HEK293 (cell line): ENCODE measurements around the gene SRR.

Experiments used
- HOXC10 ChIP-seq: sonication (generic); formaldehyde crosslinking; IDR thresholded peaks from 2 replicates; pipeline ENCODE4 v1.8.1; 2023; ENCODE audit warnings: mild to moderate bottlenecking, missing genetic modification reagents
- KLF10 ChIP-seq: fragments of 450-650 bp; IDR thresholded peaks from 2 replicates; pipeline ENCODE4 v1.5.1; 2018; ENCODE audit warnings: missing biosample characterization, mild to moderate bottlenecking, missing genetic modification characterization
- KLF9 ChIP-seq: fragments of 450-650 bp; formaldehyde crosslinking; IDR thresholded peaks from 2 replicates; pipeline ENCODE4 v1.5.1; 2016; ENCODE audit warnings: missing biosample characterization, missing genetic modification characterization, low read depth
- MZF1 ChIP-seq: fragments of 450-650 bp; formaldehyde crosslinking; IDR thresholded peaks from 2 replicates; pipeline ENCODE4 v1.5.1; 2017; ENCODE audit warnings: missing biosample characterization, missing genetic modification characterization, borderline replicate concordance
- WT1 ChIP-seq: fragments of 450-650 bp; formaldehyde crosslinking; IDR thresholded peaks from 2 replicates; pipeline ENCODE4 v1.5.1; 2016; ENCODE audit warnings: missing biosample characterization, missing genetic modification characterization
- ZFP69B ChIP-seq: fragments of 450-650 bp; formaldehyde crosslinking; IDR thresholded peaks from 2 replicates; pipeline ENCODE4 v1.5.1; 2016; ENCODE audit warnings: missing biosample characterization, missing genetic modification characterization
- ZNF138 ChIP-seq: fragments of 450-650 bp; formaldehyde crosslinking; IDR thresholded peaks from 2 replicates; pipeline ENCODE4 v1.5.1; 2016; ENCODE audit warnings: missing biosample characterization, missing genetic modification characterization, borderline replicate concordance
- ZNF266 ChIP-seq: fragments of 450-650 bp; formaldehyde crosslinking; IDR thresholded peaks from 2 replicates; pipeline ENCODE4 v1.5.1; 2016; ENCODE audit warnings: missing biosample characterization, missing genetic modification characterization, low read depth
- ZNF341 ChIP-seq: fragments of 450-650 bp; formaldehyde crosslinking; IDR thresholded peaks from 2 replicates; pipeline ENCODE4; 2016; ENCODE audit warnings: low read depth, missing biosample characterization, missing genetic modification characterization
- ZNF560 ChIP-seq: fragments of 450-650 bp; formaldehyde crosslinking; IDR thresholded peaks from 2 replicates; pipeline ENCODE4 v1.5.1; 2017; ENCODE audit warnings: missing biosample characterization, missing genetic modification characterization, borderline replicate concordance
- ZNF701 ChIP-seq: fragments of 450-650 bp; formaldehyde crosslinking; IDR thresholded peaks from 2 replicates; pipeline ENCODE4 v1.5.1; 2016; ENCODE audit warnings: missing biosample characterization, missing genetic modification characterization
- ZNF707 ChIP-seq: fragments of 450-650 bp; formaldehyde crosslinking; IDR thresholded peaks from 2 replicates; pipeline ENCODE4 v1.5.1; 2016; ENCODE audit warnings: missing biosample characterization, missing genetic modification characterization
- ZNF76 ChIP-seq: fragments of 450-650 bp; formaldehyde crosslinking; IDR thresholded peaks from 2 replicates; pipeline ENCODE4; 2016; ENCODE audit warnings: low read depth, missing biosample characterization, missing genetic modification characterization, borderline replicate concordance
- ZNF792 ChIP-seq: fragments of 450-650 bp; formaldehyde crosslinking; IDR thresholded peaks from 2 replicates; pipeline ENCODE4 v1.5.1; 2016; ENCODE audit warnings: missing biosample characterization, missing genetic modification characterization
- TF ChIP-seq, protein P1 (sequence below): sonication (generic); formaldehyde crosslinking; IDR thresholded peaks from 2 replicates; pipeline ENCODE4 v1.8.1; 2022; ENCODE audit warnings: mild to moderate bottlenecking, moderate library complexity, missing genetic modification reagents
- TF ChIP-seq, protein P2 (sequence below): fragments of 450-650 bp; formaldehyde crosslinking; IDR thresholded peaks from 2 replicates; pipeline ENCODE4 v1.5.1; 2016; ENCODE audit warnings: missing biosample characterization, missing genetic modification characterization
- TF ChIP-seq, protein P3 (sequence below): fragments of 450-650 bp; formaldehyde crosslinking; IDR thresholded peaks from 2 replicates; pipeline ENCODE4 v1.5.1; 2016; ENCODE audit warnings: missing biosample characterization, missing genetic modification characterization, borderline replicate concordance
- TF ChIP-seq, protein P4 (sequence below): fragments of 450-650 bp; formaldehyde crosslinking; IDR thresholded peaks from 2 replicates; pipeline ENCODE4 v1.5.1; 2016; ENCODE audit warnings: missing biosample characterization, missing genetic modification characterization

SRR gene

DNA sequence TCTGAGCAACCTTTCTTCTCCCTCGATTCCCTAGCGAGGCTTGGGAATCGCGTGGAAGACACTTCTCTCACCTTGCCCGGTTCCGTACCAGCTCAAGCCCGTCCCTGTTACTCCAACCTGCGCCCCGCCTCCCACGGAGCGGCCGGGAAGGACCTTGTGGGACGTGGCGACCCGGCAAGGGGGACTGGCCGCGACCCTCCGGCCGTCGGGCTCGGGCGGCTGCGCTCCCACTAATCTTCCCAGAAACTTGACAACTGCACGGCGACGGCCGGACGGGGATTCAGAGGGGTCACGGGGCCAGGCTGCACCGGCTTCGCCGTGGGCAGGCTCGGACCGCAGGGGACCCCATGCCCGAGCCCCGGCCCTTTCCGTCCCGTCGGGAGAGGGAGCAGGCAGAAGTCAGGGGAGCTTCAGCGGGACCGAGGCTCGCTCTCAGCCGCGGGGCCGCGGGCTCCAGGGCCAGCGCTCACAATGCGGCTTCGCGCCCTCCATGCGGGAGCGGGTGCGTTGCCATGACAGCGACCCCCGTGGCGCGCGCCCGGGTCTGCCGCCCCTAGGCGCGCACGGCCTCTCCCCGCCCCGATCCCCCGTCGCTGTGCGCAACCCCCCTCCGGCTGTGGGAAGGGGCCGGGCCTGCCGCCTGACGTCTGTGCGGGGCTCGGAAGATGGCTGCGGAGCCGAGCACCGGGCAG lies 33.2 kb downstream of the SRR start, which contains the start of gene SGSM2 (continued):
- TF ChIP-seq, protein P1, sequence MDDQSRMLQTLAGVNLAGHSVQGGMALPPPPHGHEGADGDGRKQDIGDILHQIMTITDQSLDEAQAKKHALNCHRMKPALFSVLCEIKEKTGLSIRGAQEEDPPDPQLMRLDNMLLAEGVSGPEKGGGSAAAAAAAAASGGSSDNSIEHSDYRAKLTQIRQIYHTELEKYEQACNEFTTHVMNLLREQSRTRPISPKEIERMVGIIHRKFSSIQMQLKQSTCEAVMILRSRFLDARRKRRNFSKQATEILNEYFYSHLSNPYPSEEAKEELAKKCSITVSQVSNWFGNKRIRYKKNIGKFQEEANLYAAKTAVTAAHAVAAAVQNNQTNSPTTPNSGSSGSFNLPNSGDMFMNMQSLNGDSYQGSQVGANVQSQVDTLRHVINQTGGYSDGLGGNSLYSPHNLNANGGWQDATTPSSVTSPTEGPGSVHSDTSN (CRISPR knock-in tag) = no peak
- no peak for TF ChIP-seq HOXC10 (CRISPR knock-in tag)
- no peak for TF ChIP-seq ZNF792
- TF ChIP-seq WT1 = no peak
- TF ChIP-seq MZF1 (tag by site-specific recombination) = no peak
- TF ChIP-seq ZNF138 (tag by site-specific recombination) = no peak
- TF ChIP-seq ZNF701 (tag by site-specific recombination) = no peak
- TF ChIP-seq, protein P2, sequence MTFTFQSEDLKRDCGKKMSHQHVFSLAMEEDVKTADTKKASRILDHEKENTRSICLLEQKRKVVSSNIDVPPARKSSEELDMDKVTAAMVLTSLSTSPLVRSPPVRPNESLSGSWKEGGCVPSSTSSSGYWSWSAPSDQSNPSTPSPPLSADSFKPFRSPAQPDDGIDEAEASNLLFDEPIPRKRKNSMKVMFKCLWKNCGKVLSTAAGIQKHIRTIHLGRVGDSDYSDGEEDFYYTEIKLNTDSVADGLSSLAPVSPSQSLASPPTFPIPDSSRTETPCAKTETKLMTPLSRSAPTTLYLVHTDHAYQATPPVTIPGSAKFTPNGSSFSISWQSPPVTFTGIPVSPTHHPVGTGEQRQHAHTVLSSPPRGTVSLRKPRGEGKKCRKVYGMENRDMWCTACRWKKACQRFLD = 0 out of 2 replicates have a peak, but pooled peaks have one; percentile 14
- TF ChIP-seq, protein P3, sequence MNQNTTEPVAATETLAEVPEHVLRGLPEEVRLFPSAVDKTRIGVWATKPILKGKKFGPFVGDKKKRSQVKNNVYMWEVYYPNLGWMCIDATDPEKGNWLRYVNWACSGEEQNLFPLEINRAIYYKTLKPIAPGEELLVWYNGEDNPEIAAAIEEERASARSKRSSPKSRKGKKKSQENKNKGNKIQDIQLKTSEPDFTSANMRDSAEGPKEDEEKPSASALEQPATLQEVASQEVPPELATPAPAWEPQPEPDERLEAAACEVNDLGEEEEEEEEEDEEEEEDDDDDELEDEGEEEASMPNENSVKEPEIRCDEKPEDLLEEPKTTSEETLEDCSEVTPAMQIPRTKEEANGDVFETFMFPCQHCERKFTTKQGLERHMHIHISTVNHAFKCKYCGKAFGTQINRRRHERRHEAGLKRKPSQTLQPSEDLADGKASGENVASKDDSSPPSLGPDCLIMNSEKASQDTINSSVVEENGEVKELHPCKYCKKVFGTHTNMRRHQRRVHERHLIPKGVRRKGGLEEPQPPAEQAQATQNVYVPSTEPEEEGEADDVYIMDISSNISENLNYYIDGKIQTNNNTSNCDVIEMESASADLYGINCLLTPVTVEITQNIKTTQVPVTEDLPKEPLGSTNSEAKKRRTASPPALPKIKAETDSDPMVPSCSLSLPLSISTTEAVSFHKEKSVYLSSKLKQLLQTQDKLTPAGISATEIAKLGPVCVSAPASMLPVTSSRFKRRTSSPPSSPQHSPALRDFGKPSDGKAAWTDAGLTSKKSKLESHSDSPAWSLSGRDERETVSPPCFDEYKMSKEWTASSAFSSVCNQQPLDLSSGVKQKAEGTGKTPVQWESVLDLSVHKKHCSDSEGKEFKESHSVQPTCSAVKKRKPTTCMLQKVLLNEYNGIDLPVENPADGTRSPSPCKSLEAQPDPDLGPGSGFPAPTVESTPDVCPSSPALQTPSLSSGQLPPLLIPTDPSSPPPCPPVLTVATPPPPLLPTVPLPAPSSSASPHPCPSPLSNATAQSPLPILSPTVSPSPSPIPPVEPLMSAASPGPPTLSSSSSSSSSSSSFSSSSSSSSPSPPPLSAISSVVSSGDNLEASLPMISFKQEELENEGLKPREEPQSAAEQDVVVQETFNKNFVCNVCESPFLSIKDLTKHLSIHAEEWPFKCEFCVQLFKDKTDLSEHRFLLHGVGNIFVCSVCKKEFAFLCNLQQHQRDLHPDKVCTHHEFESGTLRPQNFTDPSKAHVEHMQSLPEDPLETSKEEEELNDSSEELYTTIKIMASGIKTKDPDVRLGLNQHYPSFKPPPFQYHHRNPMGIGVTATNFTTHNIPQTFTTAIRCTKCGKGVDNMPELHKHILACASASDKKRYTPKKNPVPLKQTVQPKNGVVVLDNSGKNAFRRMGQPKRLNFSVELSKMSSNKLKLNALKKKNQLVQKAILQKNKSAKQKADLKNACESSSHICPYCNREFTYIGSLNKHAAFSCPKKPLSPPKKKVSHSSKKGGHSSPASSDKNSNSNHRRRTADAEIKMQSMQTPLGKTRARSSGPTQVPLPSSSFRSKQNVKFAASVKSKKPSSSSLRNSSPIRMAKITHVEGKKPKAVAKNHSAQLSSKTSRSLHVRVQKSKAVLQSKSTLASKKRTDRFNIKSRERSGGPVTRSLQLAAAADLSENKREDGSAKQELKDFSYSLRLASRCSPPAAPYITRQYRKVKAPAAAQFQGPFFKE (tag by site-specific recombination) = no peak
- no peak for TF ChIP-seq KLF10 (tag by site-specific recombination)
- TF ChIP-seq, protein P4, sequence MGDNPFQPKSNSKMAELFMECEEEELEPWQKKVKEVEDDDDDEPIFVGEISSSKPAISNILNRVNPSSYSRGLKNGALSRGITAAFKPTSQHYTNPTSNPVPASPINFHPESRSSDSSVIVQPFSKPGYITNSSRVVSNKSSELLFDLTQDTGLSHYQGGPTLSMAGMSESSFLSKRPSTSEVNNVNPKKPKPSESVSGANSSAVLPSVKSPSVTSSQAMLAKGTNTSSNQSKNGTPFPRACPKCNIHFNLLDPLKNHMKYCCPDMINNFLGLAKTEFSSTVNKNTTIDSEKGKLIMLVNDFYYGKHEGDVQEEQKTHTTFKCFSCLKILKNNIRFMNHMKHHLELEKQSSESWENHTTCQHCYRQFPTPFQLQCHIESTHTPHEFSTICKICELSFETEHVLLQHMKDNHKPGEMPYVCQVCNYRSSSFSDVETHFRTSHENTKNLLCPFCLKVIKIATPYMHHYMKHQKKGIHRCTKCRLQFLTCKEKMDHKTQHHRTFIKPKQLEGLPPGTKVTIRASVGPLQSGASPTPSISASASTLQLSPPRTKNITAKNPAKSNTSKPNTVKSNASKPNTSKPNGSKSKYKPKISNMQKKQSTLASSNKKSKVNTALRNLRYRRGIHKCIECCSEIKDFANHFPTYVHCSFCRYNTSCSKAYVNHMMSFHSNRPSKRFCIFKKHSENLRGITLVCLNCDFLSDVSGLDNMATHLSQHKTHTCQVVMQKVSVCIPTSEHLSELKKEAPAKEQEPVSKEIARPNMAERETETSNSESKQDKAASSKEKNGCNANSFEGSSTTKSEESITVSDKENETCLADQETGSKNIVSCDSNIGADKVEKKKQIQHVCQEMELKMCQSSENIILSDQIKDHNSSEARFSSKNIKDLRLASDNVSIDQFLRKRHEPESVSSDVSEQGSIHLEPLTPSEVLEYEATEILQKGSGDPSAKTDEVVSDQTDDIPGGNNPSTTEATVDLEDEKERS = no peak
- TF ChIP-seq KLF9 (tag by site-specific recombination) = peak; percentile 32; the same call in 1 of the 2 replicates
- no peak; the same call in 1 of the 2 replicates for TF ChIP-seq ZNF341 (tag by site-specific recombination)
- no peak for TF ChIP-seq ZFP69B (tag by site-specific recombination)
- TF ChIP-seq ZNF560 (tag by site-specific recombination) = no peak
- TF ChIP-seq ZNF76 (tag by site-specific recombination) = no peak
- no peak for TF ChIP-seq ZNF707 (tag by site-specific recombination)
- no peak for TF ChIP-seq ZNF266 (tag by site-specific recombination)
- TF ChIP-seq, all 188 proteins: peak for 19
